GM19438 (cell line): Measurements from ENCODE around the gene TMEM238.
"Not testable (repeated sequence)": the region's sequence is repeated elsewhere in the genome, so short reads cannot be mapped to it uniquely, and the experiment has no call there.

Experiments
- ATAC-seq: cut with Tn5 transposase; IDR thresholded peaks from one replicate; pipeline ENCODE4 v1.9.1; 2021; ENCODE audit warnings: low read depth; ENCODE audit not compliant: unreplicated experiment

The TMEM238 gene

DNA sequence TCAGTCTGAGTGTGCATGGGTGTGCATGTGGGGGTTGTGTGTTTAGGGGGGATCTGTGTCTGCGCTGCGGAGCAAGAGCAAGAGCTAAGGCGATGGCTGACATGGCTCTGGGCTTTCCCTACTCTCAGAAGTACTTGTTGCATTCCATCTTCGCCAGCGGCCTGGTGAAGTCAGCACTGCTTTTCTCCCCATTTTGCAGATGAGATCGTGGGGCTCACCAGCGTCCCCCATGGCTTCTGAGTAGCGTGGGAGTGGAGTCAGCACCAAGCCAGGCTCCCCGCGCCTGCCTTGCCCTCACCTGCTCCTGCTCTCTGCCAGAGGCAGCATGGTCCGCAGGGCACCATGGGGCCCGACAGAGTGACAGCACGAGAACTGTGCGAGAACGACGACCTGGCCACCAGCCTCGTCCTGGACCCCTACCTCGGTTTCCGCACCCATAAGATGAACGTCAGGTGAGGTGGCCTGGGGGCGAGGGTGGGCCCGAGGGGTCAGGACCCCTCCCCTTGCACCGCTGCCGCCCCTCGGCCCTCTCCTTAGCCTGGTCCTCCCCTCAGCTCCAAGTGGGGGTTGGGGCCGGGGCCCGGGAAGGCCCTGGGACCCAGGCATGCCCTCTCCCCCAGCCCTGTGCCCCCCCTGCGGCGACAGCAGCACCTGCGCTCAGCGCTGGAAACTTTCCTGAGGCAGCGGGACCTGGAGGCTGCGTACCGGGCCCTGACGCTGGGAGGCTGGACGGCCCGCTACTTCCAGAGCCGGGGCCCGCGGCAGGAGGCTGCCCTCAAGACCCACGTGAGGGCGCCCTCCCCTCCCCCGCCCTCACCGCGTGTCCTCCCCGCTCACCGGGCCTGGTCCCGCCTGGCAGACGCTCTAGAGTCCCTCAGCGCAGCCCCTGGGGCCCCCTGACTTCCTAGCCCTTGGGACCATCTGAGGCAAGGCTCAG, 42.2 kb downstream of the TMEM238 start:
- no peak for ATAC-seq

DNA sequence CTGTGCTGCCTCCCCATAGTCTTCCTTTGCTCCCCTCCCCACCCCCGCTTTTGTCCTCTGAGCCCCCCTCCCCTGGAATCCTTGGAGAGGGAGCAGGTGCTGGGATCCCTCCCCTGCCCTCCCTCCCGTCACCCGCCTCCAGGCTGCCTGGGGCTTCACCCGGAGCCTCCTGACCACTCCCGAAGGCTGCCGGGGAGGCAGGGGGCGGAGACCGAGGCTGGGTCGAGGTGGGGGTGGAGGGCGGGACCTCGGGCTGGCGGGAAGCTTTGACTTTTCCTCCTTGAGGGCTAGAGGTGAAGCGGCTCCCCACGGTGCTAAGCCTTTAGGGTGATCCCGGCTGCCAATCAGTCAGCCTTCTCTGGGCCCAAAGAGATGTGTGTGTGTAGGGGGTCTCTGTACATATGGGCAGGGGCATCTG, 42.9 kb downstream of the TMEM238 start:
- ATAC-seq = no peak

GRCh38 chr19:55340784-55341147, 43.3 kb downstream of the TMEM238 start:
- ATAC-seq = no peak

DNA sequence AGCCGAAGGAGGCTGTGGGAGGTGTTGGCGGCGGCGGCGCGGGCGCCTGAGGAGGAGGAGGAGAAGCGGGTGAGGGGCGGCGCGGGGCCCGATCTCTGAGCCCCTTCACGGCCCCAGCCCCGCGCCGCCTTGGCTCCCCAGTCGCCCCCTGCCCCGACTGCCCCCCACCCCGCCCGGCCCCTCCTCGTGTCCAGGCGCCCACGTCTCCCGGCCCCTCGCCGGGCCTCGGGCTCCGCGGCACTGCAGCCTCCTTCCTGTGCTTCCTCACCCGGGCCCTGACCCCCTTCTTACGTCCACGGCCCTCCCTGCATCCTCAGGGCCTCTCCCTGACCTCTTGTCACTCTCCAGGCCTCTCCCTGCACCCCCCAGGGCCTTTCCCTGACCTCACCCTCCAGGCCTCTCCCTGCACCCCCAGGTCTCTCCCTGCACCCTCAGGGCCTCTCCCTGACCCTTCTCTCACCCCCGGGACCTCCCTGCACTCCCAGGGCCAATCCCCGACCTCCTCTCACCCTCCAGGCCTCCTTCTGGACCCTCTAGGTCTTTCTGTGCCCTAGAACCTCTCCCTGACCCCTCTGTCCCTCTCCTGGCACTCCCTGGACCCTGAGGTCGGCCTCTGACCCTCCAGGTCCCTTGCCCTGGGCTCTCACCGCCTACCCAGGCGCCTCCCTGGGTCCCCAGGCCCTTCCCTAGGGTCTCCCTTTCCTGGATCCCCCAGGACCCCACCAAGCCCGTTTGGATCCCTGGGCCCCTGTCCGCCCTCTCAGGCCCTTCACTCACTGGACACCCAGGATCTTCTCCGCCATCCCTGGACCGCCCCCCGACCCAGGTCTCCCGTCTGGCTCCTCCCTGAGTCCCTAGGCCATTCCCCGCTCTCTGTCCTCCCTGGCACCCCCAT, 44.0 kb downstream of the TMEM238 start:
- ATAC-seq = no peak

- peak; percentile 82 for ATAC-seq
Measured at GRCh38 chr19:55339105-55339888, 44.8 kb downstream of the TMEM238 start, which contains the start of gene KMT5C. Gene KMT5C, plus strand, starts transcription at chr19:55339876. Its CDS starts 2,061 bp downstream, at chr19:55341937.

DNA sequence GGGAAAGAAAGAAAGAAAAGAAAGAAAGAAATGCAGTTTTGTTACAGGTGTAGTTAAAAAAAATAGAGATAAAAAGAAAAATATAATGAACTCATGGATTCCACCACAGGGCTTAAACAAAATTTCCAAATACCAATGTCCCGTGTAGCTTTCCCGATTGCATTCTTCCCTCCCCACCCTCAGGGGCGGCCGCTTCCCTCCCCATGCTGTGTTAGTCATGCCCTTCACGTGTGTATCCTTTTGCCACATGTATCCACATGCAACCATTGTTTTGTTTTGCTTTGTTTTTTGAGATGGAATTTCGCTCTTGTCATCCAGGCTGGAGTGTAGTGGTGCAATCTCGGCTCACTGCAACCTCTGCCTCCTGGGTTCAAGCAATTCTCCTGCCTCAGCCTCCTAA, 48.0 kb downstream of the TMEM238 start:
- ATAC-seq = no peak

DNA sequence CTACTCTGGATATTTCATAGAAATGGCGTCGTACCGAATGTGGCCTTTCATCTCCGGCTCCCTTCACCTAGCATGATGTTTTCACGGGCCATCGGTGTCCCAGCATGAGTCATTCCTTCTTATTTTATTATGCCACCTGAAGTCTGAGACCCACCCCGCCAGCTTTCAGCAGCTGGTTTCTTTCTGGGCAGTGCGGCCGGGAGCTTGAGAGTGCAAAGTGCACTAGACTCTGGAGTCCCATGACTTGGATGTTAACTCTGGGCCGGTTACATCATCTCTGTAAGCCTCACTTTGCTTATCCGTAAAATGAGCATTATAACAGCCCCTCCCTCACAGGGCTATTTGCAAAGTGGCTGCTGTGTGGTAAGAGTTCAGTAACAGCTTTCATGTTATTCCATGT, 50.2 kb downstream of the TMEM238 start:
- no peak for ATAC-seq

DNA sequence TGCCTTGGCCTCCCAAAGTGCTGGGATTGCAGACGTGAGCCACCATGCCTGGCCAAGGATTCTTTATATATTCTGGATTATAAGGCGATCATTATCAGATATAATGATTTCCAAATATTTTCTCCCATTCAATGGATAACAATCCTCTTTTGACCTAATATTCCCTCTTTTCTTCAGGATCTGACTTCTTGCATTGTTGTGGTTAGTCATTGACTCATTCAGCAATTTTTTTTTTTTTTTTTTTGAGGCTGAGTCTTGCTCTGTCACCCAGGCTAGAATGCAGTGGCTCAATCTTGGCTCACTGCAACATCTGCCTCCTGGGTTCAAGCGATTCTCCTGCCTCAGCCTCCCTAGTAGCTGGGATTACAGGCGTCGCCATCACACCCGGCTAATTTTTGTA, 54.3 kb downstream of the TMEM238 start:
- ATAC-seq = not testable (repeated sequence)
